GM15510 (cell line): ENCODE results near the gene CCDC80.

Experiments used
- POLR2A ChIP-seq: IDR thresholded peaks from 3 replicates; pipeline ENCODE4 v1.6.1; 2011; ENCODE audit warnings: borderline replicate concordance; ENCODE audit not compliant: insufficient read length; ENCODE audit errors: extremely low read depth

Gene CCDC80

GRCh38 chr3:112640930-112641801 is at the start of gene CCDC80:
Gene CCDC80, minus strand, starts transcription at chr3:112641143. Its CDS starts 1,238 bp downstream, at chr3:112639905.
- no peak for TF ChIP-seq POLR2A

- no peak for TF ChIP-seq POLR2A
These were observed 49.0 kb upstream of the CCDC80 start for GRCh38 chr3:112689989-112690388.

- no peak for TF ChIP-seq POLR2A
These were observed 48.4 kb upstream of the CCDC80 start for GRCh38 chr3:112689385-112689784.

GRCh38 chr3:112688819-112689218 is 47.9 kb upstream of the CCDC80 start:
- TF ChIP-seq POLR2A: no peak

GRCh38 chr3:112688085-112688769 is 47.3 kb upstream of the CCDC80 start:
- no peak for TF ChIP-seq POLR2A

GRCh38 chr3:112687616-112688015 is 46.7 kb upstream of the CCDC80 start:
- TF ChIP-seq POLR2A: no peak

GRCh38 chr3:112687211-112687610 is 46.3 kb upstream of the CCDC80 start:
- no peak for TF ChIP-seq POLR2A

GRCh38 chr3:112685956-112686799 is 45.2 kb upstream of the CCDC80 start:
- TF ChIP-seq POLR2A: no peak

GRCh38 chr3:112685420-112685819 is 44.5 kb upstream of the CCDC80 start:
- no peak for TF ChIP-seq POLR2A

- TF ChIP-seq POLR2A: no peak
These were observed 41.4 kb upstream of the CCDC80 start for GRCh38 chr3:112682361-112682760.

- TF ChIP-seq POLR2A: no peak
These were observed 40.9 kb upstream of the CCDC80 start for GRCh38 chr3:112681822-112682325.

GRCh38 chr3:112676659-112677234 is 35.8 kb upstream of the CCDC80 start:
- TF ChIP-seq POLR2A: no peak

GRCh38 chr3:112675943-112676535 is 35.1 kb upstream of the CCDC80 start:
- no peak for TF ChIP-seq POLR2A

GRCh38 chr3:112675349-112675748 is 34.4 kb upstream of the CCDC80 start:
- TF ChIP-seq POLR2A: no peak
